Activated CD4-positive, CD25-positive, alpha-beta regulatory T cell (primary cell): Measurements from ENCODE around the gene OR11H1.
"Not testable (repeated sequence)": the region's sequence is repeated elsewhere in the genome, so short reads cannot be mapped to it uniquely, and the experiment has no call there.

Source experiments
- DNase-seq, 4 experiments: peaks; one replicate each; lab custom pipeline; 2025; lab: John Stamatoyannopoulos, UW

OR11H1 gene, protein sequence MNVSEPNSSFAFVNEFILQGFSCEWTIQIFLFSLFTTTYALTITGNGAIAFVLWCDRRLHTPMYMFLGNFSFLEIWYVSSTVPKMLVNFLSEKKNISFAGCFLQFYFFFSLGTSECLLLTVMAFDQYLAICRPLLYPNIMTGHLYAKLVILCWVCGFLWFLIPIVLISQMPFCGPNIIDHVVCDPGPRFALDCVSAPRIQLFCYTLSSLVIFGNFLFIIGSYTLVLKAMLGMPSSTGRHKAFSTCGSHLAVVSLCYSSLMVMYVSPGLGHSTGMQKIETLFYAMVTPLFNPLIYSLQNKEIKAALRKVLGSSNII

DNA sequence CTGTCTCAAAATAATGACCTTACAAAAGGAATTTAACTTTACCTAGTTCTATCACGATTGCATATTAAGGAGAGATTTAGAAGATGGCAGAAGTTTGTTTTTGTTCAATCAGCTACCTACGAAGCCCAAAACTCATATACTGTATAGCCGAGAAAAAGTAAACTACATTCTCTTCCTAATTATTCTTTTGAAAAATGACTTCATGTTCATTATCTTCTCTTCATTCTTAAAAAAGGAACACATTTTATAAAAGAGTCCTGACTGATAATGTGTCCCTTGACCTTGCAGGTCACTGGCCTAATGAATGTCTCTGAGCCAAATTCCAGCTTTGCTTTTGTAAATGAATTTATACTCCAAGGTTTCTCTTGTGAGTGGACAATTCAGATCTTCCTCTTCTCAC is at the start of gene OR11H1:
TSS of gene OR11H1 (plus strand) at position 301 of the 400 bp plus-strand sequence. CDS start at position 301, 0 bp downstream.
- DNase-seq, result not testable (repeated sequence)

DNA sequence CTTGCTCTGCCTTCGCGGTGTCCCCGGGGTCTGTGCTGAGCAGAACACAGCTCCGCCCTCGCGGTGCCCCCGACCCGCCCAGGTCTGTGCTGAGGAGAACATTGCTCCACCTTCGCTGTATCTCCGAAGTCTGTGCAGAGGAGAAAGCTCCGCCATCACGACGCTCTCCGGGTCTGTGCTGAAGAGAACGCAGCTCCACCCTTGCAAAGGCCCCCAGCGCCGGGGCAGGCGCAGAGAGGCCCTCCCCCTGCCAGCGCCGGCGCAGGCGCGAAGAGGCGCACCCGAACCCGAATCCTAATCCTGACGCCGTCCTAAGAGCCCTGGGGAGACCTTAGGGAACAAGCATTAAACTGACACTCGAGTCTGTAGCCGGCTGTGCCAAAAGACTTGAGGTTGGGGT is 18.0 kb upstream of the OR11H1 start:
- DNase-seq, result not testable (repeated sequence)

DNA sequence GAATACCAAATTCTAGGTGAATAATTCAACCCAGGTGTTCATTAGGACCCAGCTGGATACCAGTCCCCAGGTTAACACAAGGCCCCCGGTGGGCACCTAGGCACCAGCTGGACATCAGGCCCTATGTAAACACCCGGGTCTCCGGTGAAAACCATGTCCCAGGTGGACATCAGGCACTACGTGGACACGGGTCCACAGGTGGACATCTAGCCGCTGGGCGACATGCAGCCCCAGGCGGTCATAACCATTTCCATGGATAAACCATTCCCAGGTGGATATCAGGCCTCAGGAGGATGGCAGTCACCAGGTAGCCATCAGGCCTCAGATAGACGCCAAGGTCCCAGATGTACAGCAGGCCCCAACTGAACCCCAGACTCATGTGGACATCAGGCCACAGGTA is 12.1 kb upstream of the OR11H1 start:
- DNase-seq, result not testable (repeated sequence)

DNA sequence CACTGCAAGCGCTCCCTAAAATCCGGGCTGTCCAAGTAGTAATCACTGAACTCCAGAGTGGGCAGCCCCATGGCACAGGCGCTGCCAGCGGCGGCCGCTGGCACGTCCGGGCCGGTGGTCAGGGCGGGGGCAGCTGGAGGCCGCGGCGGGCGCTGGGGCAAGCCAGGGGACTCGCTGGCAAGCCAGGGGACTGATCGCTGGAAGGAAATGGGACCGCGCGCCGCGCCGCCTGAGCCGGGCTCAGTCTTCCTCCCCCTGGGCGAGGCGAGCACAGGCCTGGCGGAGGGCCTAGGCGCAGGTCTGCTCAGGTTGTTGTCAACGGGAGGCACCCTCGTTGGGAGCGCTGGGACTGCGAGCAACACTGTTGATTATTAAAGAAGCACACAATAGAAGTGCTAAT is 25.8 kb downstream of the OR11H1 start:
- DNase-seq, result not testable (repeated sequence)

GRCh38 chr22:15563461-15563860 is 35.5 kb downstream of the OR11H1 start:
- DNase-seq, result not testable (repeated sequence)

GRCh38 chr22:15565063-15565462 is 37.1 kb downstream of the OR11H1 start:
- not testable (repeated sequence) for DNase-seq
